Measurements from ENCODE around the gene PTCRA. TPM values are rescaled to one million over a fixed set of nuclear protein-coding genes. Genes with fewer than 3 reads are reported as not detected.

The PTCRA gene
- total and polyA plus RNA-seq, 2 experiments from 2014 or later: not detected

DNA sequence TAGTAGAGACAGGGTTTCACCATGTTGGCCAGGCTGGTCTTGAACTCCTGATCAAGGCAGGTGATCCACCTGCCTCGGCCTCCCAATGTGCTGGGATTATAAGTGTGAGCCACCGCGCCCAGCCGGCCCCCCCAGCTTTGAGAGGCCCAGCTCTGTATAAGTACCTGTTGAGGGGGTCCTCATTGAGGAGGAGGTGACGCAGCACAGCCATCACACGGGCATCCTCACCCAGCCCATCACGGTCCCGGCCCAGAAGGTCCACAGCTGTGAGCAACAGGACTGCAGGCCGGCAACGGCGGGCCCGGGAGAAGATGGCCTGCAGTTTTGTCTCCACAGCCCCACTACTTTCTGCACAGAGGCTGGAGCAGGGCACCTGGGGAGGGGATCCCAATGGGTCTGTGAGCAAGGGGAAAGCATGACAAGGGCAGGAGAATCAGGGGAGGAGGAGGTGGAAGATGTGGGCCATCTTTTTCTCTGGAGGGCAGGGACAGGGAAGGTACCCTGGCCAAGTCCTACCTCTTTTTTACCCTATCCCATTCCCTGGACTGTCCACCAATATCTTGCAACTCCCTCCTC lies 52.4 kb downstream of the PTCRA start:
- Histone ChIP-seq H3K27ac (no peak overlapping the region), H3K4me3 (no peak overlapping the region), H3K9me3 (ENCODE audit: low read depth) (no peaks in the 10 kb centered on the region), H3K4me1 (ENCODE audit: low read depth) (peaks cover 4% of the 10 kb centered on the region), H3K27me3 (no peaks in the 10 kb centered on the region), H3K36me3 (peaks cover 4% of the 10 kb centered on the region)
- TF ChIP-seq, protein P1, sequence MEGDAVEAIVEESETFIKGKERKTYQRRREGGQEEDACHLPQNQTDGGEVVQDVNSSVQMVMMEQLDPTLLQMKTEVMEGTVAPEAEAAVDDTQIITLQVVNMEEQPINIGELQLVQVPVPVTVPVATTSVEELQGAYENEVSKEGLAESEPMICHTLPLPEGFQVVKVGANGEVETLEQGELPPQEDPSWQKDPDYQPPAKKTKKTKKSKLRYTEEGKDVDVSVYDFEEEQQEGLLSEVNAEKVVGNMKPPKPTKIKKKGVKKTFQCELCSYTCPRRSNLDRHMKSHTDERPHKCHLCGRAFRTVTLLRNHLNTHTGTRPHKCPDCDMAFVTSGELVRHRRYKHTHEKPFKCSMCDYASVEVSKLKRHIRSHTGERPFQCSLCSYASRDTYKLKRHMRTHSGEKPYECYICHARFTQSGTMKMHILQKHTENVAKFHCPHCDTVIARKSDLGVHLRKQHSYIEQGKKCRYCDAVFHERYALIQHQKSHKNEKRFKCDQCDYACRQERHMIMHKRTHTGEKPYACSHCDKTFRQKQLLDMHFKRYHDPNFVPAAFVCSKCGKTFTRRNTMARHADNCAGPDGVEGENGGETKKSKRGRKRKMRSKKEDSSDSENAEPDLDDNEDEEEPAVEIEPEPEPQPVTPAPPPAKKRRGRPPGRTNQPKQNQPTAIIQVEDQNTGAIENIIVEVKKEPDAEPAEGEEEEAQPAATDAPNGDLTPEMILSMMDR (IDR thresholded peaks at IDR 0.05; ENCODE audit: low read depth, low read length): no peak
- no peak for DNase-seq (ENCODE audit: low read depth in 1 of 2, low spot score in 1 of 2)

DNA sequence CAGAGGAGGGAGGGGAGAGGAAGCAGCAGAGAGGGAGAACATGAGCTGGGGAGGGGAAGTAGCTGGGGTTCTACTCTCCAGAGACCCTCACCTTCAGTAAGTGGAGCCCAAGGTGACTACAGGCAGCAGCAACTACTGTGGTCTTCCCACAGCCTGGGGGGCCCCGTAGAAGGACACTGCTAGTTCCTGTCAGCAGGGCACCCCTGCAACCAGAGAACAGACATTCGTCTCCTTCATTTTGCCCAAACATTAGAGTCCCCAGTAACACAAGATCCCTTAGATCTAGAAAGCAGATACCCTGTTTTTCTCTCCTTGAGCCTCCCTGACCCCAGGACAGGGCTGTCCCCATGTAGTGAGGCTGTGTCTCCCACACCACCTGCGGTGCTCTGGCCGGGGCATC lies 52.9 kb downstream of the PTCRA start:
- H3K9me3 ChIP-seq (ENCODE audit: low read depth): no peaks in the 10 kb centered on the region
- H3K36me3 ChIP-seq: peaks cover 4% of the 10 kb centered on the region
- H3K4me1 ChIP-seq (ENCODE audit: low read depth): peaks cover 4% of the 10 kb centered on the region
- DNase-seq (ENCODE audit: low read depth in 1 of 2, low spot score in 1 of 2): no peak
- no peaks in the 10 kb centered on the region for H3K27me3 ChIP-seq
- H3K27ac ChIP-seq: no peak overlapping the region
- TF ChIP-seq, protein P1 (IDR thresholded peaks at IDR 0.05; ENCODE audit: low read depth, low read length): no peak
- no peak overlapping the region for H3K4me3 ChIP-seq

DNA sequence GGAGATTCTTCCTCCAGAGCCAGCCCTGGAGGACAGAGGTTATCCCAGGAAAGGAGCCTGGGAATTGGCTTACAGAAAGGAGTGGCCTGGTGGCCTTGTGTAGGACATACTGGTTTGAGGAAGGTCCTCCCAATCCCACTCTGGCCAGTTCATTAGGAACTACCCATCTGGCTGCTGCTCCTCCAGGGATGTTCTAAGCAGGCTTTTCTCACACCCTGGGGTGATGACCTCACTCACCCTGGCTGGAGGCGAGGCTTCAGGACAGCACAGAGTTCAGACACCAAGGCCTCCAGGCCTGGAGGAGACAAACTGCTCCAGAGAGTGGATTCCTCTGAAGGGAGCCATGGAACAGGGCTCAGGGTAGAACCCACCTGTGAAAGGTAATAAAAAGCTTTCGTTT lies 53.6 kb downstream of the PTCRA start:
- H3K27me3 ChIP-seq: no peaks in the 10 kb centered on the region
- no peak overlapping the region for H3K4me3 ChIP-seq
- H3K36me3 ChIP-seq: peaks cover 4% of the 10 kb centered on the region
- TF ChIP-seq, protein P1 (IDR thresholded peaks at IDR 0.05; ENCODE audit: low read depth, low read length): no peak
- no peaks in the 10 kb centered on the region for H3K4me1 ChIP-seq (ENCODE audit: low read depth)
- DNase-seq (ENCODE audit: low read depth in 1 of 2, low spot score in 1 of 2): no peak
- no peaks in the 10 kb centered on the region for H3K9me3 ChIP-seq (ENCODE audit: low read depth)
- no peak overlapping the region for H3K27ac ChIP-seq

DNA sequence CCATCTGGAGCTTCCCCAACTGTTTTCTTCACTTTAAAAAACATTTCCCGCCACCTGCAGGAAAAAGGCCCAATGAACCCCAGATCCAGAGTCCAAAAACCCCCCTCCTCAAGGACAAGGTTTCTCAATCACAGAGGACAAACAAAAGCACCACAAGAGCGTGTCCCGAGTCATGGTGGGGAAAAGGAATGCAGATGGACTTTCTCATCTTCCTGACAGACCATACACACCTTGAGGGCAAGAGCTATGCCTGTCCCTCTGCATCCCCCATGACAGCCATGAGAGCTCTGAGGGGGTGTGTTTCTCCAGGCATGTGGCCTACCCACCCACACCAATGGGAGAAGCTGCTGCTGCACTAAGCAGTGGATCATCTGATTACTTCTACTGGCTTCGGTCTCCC lies 54.1 kb downstream of the PTCRA start:
- H3K9me3 ChIP-seq (ENCODE audit: low read depth): no peaks in the 10 kb centered on the region
- no peaks in the 10 kb centered on the region for H3K4me1 ChIP-seq (ENCODE audit: low read depth)
- no peak overlapping the region for H3K27ac ChIP-seq
- peaks cover 4% of the 10 kb centered on the region for H3K36me3 ChIP-seq
- TF ChIP-seq, protein P1 (IDR thresholded peaks at IDR 0.05; ENCODE audit: low read depth, low read length): no peak
- H3K27me3 ChIP-seq: no peaks in the 10 kb centered on the region
- DNase-seq (ENCODE audit: low read depth in 1 of 2, low spot score in 1 of 2): no peak
- no peak overlapping the region for H3K4me3 ChIP-seq

DNA sequence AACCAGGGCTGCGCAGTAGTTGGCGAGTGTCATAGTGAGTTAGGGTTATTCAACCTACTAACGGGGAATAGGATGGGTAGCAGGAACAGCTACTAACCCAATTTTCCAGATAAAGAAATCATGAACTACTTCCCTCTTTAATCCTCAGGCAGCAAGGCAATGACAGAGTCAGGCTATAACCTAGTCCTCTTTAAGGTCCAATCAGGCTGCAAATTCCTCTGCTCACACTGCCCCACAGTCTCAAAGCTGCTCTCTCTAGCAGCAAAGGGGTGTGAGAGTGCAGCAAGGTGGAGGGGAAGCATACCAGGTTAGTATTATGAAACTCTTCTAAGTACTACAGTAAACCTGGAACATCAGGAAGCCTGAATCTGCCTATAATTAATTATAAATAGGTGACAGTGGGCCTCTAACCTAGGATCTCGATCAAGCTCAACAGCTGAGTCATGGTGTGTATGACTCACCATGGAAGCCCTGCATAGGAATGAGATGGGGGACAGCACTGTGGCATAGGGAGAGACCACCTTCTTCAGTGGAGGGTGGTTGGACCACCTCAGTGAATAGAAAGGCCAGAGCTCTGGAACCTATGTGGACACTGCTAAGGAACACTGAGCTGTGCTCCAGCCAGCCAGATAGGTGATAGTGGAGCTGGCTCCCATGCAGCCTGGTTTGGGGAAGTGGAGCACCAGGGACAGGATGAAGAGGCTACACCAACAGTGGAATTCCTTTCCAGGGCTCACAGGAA lies 55.2 kb downstream of the PTCRA start:
- H3K27ac ChIP-seq: no peak overlapping the region
- H3K9me3 ChIP-seq (ENCODE audit: low read depth): no peaks in the 10 kb centered on the region
- no peaks in the 10 kb centered on the region for H3K27me3 ChIP-seq
- H3K36me3 ChIP-seq: peaks cover 4% of the 10 kb centered on the region
- TF ChIP-seq, protein P1 (IDR thresholded peaks at IDR 0.05; ENCODE audit: low read depth, low read length): no peak
- H3K4me3 ChIP-seq: no peak overlapping the region
- DNase-seq (ENCODE audit: low read depth in 1 of 2, low spot score in 1 of 2): no peak
- no peaks in the 10 kb centered on the region for H3K4me1 ChIP-seq (ENCODE audit: low read depth)

Measured in cardiac muscle cell (in vitro differentiated cells and primary cell).